K562 (cell line): Measurements from ENCODE around the gene ZNF74. TPM values are rescaled to one million over a fixed set of nuclear protein-coding genes. Genes with fewer than 3 reads are reported as not detected.
A peak's percentile ranks its signal among the peaks of the same experiment; 100 is the strongest.
"Not testable (repeated sequence)": the region's sequence is repeated elsewhere in the genome, so short reads cannot be mapped to it uniquely, and the experiment has no call there.

ENCODE experiments used
- ATAC-seq: fragments of 200-7000 bp; cut with Tn5 transposase; 3 replicates; pipeline ENCODE4 v1.9.1; 2020; ENCODE audit warnings: moderate library complexity
- BruUV-seq: library from RNA; stranded (reverse); fragments of 400-500 nt; replicated peaks from 2 replicates; lab custom pipeline; 2021; lab: Mats Ljungman, UMichigan
- CTCF ChIA-PET: fragments of 300-600 bp; formaldehyde crosslinking; extraction: SDS; loops from one replicate; lab custom pipeline; 2021; ENCODE audit warnings: low intra/inter-chr PET ratio; lab: Yijun Ruan, JAX
- POLR2A ChIA-PET: fragments of 300-600, 350-650 bp; sonication (Branson Sonifier 250); formaldehyde crosslinking; extraction: SDS; loops from one replicate; lab custom pipeline; 2021; ENCODE audit warnings: antibody characterized with exemption, inconsistent platforms; lab: Yijun Ruan, JAX
- DNase-seq, 4 experiments: peaks; one replicate each; pipeline versions ENCODE4 v3.0.0 to v3.0.0-alpha.2; 2011 to 2018; ENCODE audit warnings: low spot score in 3 of 4, mixed read lengths in 3 of 4; ENCODE audit errors: extremely low read depth in 1 of 4
- FAIRE-seq: peaks from 2 replicates; lab custom pipeline; 2011; peaks lifted over from hg19 to GRCh38; lab: Jason Lieb, UNC
- H2AFZ ChIP-seq: 2 replicates; pipeline ENCODE4 v1.6.0; 2011; ENCODE audit warnings: low read depth, low read length, control low read depth, inconsistent platforms
- H3K27ac ChIP-seq: fragments of 200-600 bp; 3 replicates; pipeline ENCODE4 v1.8.0; 2011; ENCODE audit warnings: low read depth, mild to moderate bottlenecking, control low read depth, inconsistent platforms, low read length, moderate library complexity, mixed read lengths; ENCODE audit errors: extremely low read depth
- H3K27me3 ChIP-seq, 2 experiments: fragments of 300-600 bp in 1 of 2; 2 replicates in 1 of 2; 3 replicates in 1 of 2; pipeline versions ENCODE4 v1.6.0 to v1.8.0; 2011; ENCODE audit warnings: inconsistent platforms in 2 of 2, low read length in 2 of 2, mild to moderate bottlenecking in 1 of 2, mixed read lengths in 1 of 2, moderate library complexity in 1 of 2; ENCODE audit not compliant: control insufficient read depth in 2 of 2, insufficient read depth in 2 of 2
- H3K36me3 ChIP-seq: fragments of 300-600 bp; 3 replicates; pipeline ENCODE4 v1.8.0; 2011; ENCODE audit warnings: mild to moderate bottlenecking, low read length, inconsistent platforms; ENCODE audit not compliant: control insufficient read depth, insufficient read depth
- H3K4me1 ChIP-seq, 2 experiments: fragments of 200-600 bp in 1 of 2; replicated peaks in 1 of 2; 2 replicates in 1 of 2; 3 replicates in 1 of 2; pipeline versions ENCODE4 v1.5.1 to v1.8.0; 2011; ENCODE audit warnings: inconsistent platforms in 2 of 2, low read length in 2 of 2, mild to moderate bottlenecking in 1 of 2, mixed read lengths in 1 of 2, moderate library complexity in 1 of 2; ENCODE audit not compliant: control insufficient read depth in 2 of 2, insufficient read depth in 2 of 2
- H3K4me2 ChIP-seq: 2 replicates; pipeline ENCODE4 v1.6.1; 2011; ENCODE audit warnings: low read length, control low read depth, inconsistent platforms, mixed read lengths; ENCODE audit not compliant: insufficient read depth
- H3K4me3 ChIP-seq: fragments of 200-600 bp; sonication (generic), shearing (Covaris generic); 2 replicates; pipeline ENCODE4 v1.5.1; 2016; ENCODE audit warnings: control low read depth, inconsistent platforms
- H3K79me2 ChIP-seq: fragments of 200-600 bp; 3 replicates; pipeline ENCODE4 v1.8.0; 2011; ENCODE audit warnings: low read length, inconsistent platforms; ENCODE audit not compliant: control insufficient read depth, insufficient read depth
- H3K9ac ChIP-seq, 2 experiments: 2 replicates each; pipeline versions ENCODE4 v1.6.0 to v1.6.1; 2011; ENCODE audit warnings: low read depth in 2 of 2, low read length in 2 of 2, control low read depth in 1 of 2, inconsistent platforms in 1 of 2, mild to moderate bottlenecking in 1 of 2, mixed read lengths in 1 of 2; ENCODE audit not compliant: insufficient read depth in 1 of 2
- H3K9me1 ChIP-seq: one replicate; pipeline ENCODE4 v1.6.0; 2011; ENCODE audit warnings: inconsistent platforms, mild to moderate bottlenecking, low read length, moderate library complexity; ENCODE audit not compliant: control insufficient read depth, insufficient read depth
- H3K9me3 ChIP-seq: replicated peaks from 2 replicates; pipeline ENCODE4 v1.5.1; 2011; ENCODE audit warnings: low read depth, low read length, inconsistent platforms; ENCODE audit not compliant: control insufficient read depth, insufficient read depth
- H4K20me1 ChIP-seq: replicated peaks from 2 replicates; pipeline ENCODE4 v1.6.1; 2011; ENCODE audit warnings: low read length, inconsistent platforms, mixed read lengths; ENCODE audit not compliant: control insufficient read depth, insufficient read depth
- FIP1L1 ChIP-seq: fragments of 200-400 bp; formaldehyde crosslinking; IDR thresholded peaks from 2 replicates; pipeline ENCODE4 v1.6.1; 2018; ENCODE audit warnings: mild to moderate bottlenecking, low read depth, low read length; ENCODE audit not compliant: poor library complexity, severe bottlenecking
- KLF1 ChIP-seq: fragments of 450-650 bp; IDR thresholded peaks from 2 replicates; pipeline ENCODE4 v1.6.1; 2016; ENCODE audit warnings: missing genetic modification characterization, missing compliant biosample characterization
- PCBP1 ChIP-seq: fragments of 200-400 bp; formaldehyde crosslinking; IDR thresholded peaks from 2 replicates; pipeline ENCODE4 v1.6.1; 2018; ENCODE audit warnings: mild to moderate bottlenecking, low read depth, low read length; ENCODE audit not compliant: poor library complexity, severe bottlenecking
- RBFOX2 ChIP-seq: fragments of 200-400 bp; formaldehyde crosslinking; IDR thresholded peaks from 2 replicates; pipeline ENCODE4 v1.6.1; 2017; ENCODE audit warnings: low read depth, mild to moderate bottlenecking, low read length, moderate library complexity
- SAFB ChIP-seq: fragments of 200-400 bp; formaldehyde crosslinking; IDR thresholded peaks from 2 replicates; pipeline ENCODE4 v1.6.1; 2017; ENCODE audit warnings: low read depth, low read length, borderline replicate concordance
- WGBS: fragments of 100-300 bp; shearing (Covaris generic); methylation state at CpG from one replicate; pipeline ENCODE4 v1.1.6; 2016; ENCODE audit warnings: low coverage, mixed read lengths; ENCODE audit not compliant: insufficient coverage; ENCODE audit errors: missing lambda C conversion rate; 5-methylcytosine and 5-hydroxymethylcytosine counted together
- in situ Hi-C: fragments of 300-500 bp; cut with MboI; formaldehyde crosslinking; loops from 4 replicates; pipeline ENCODE4 v1.15.0; 2018; ENCODE audit warnings: inconsistent platforms, mixed read lengths
- intact Hi-C: fragments of 100-400 bp; cut with micrococcal nuclease; formaldehyde crosslinking; loops from 2 replicates; pipeline ENCODE4 v1.14.2; 2022
- polyA plus RNA-seq, 8 experiments: library from polyadenylated mRNA; depleted of rRNA in 4 of 8; stranded (reverse) in 5 of 8; unstranded in 3 of 8; fragments of >200 nt; fragmentation: Nextera tagmentation in 2 of 8; fragmentation: Illumina TruSeq in 1 of 8; extraction: Ambion mirVana in 2 of 8; extraction: Trizol in 1 of 8; gene quantifications; 2 replicates each; pipeline versions ENCODE4 v1.2.1 to v1.2.3, GENCODE V29; 2011 to 2014; ENCODE audit warnings: inconsistent platforms in 1 of 8, missing spikeins in 1 of 8
- total RNA-seq, 7 experiments: library from RNA; depleted of rRNA in 6 of 7; stranded (reverse); fragments of >200 nt in 6 of 7; fragmentation: Illumina TruSeq in 2 of 7; extraction: Trizol in 2 of 7; gene quantifications; 2 replicates each; pipeline versions ENCODE4 v1.2.1 to v1.2.3, GENCODE V29; 2011 to 2021; ENCODE audit warnings: low replicate concordance in 1 of 7
- TF ChIP-seq, protein P1 (sequence below): conservative IDR thresholded peaks from 2 replicates; pipeline ENCODE4 v1.6.1; 2011; ENCODE audit warnings: low read depth, mild to moderate bottlenecking, low read length; ENCODE audit not compliant: control insufficient read depth

The ZNF74 gene
- total and polyA plus RNA-seq, 9 of the 15 experiments (the other 6 are each of a cell fraction or from before 2014, with no cell fraction given) = 2.4 to 53.5 (median 31.5) TPM

DNA sequence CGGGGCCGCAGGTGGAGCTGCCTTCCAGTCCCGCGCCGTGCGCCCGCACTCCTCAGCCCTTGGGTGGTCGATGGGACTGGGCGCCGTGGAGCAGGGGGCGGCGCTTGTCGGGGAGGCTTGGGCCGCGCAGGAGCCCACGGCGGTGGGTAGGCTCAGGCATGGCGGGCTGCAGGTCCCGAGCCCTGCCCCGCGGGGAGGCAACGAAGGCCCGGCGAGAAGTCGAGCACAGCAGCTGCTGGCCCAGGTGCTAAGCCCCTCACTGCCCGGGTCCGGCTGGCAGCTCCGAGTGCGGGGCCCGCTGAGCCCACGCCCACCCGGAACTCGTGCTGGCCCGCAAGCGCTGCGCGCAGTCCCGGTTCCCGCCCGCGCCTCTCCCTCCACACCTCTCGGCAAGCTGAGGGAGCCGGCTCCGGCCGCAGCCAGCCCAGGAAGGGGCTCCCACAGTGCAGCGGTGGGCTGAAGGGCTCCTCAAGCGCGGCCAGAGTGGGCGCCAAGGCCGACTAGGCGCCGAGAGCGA lies 1.5 kb upstream of the ZNF74 start:
- H3K9me1 ChIP-seq, FAIRE-seq, H3K4me2 ChIP-seq, H3K36me3 ChIP-seq, H2AFZ ChIP-seq, DNase-seq, ATAC-seq, BruUV-seq, H3K27ac ChIP-seq, intact Hi-C loops, H3K4me3 ChIP-seq, CTCF ChIA-PET, H3K9me3 ChIP-seq, H3K9ac ChIP-seq, H4K20me1 ChIP-seq: not testable (repeated sequence)
- POLR2A ChIA-PET = interaction anchor here (0.9 to 7.0 kb wide), 6 partner anchors 12 to 73 kb away, joined by 4 to 84 read pairs (median 10); partner anchors contain the start of gene DGCR6L
- H3K27me3 ChIP-seq = peaks cover 14 to 33% of the 10 kb centered on the region in 2 experiments
- in situ Hi-C loops = loop anchor here (10.0 kb wide), 1 partner anchor 48 kb away; no protein-coding TSS in a partner anchor
- H3K79me2 ChIP-seq = peaks cover 17% of the 10 kb centered on the region
- H3K4me1 ChIP-seq = peaks cover 16 to 35% of the 10 kb centered on the region in 2 experiments
- 94% methylated on average over 53 of the region's 53 CpGs for WGBS
- TF ChIP-seq PCBP1 (peak; percentile 72), SAFB (0 out of 2 replicates have a peak, but pooled peaks have one; percentile 21), KLF1 (tag) (0 out of 2 replicates have a peak, but pooled peaks have one; percentile 14), FIP1L1 (peak; percentile 36), RBFOX2 (0 out of 2 replicates have a peak, but pooled peaks have one; percentile 17)
- TF ChIP-seq, protein P1, sequence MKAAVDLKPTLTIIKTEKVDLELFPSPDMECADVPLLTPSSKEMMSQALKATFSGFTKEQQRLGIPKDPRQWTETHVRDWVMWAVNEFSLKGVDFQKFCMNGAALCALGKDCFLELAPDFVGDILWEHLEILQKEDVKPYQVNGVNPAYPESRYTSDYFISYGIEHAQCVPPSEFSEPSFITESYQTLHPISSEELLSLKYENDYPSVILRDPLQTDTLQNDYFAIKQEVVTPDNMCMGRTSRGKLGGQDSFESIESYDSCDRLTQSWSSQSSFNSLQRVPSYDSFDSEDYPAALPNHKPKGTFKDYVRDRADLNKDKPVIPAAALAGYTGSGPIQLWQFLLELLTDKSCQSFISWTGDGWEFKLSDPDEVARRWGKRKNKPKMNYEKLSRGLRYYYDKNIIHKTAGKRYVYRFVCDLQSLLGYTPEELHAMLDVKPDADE = 0 out of 2 replicates have a peak, but pooled peaks have one; percentile 10
